DOHH2 (cell line): ENCODE results near the gene DPYD.

Experiments used
- EZH2phosphoT487 ChIP-seq: fragments of 200-600 bp; sonication (generic); IDR thresholded peaks from 2 replicates; pipeline ENCODE4 v1.6.1; 2017; ENCODE audit warnings: borderline replicate concordance, mild to moderate bottlenecking, antibody characterized with exemption, low read length, moderate library complexity, mixed read lengths
- TF ChIP-seq, protein P1 (sequence below): fragments of 200-600 bp; sonication (generic); IDR thresholded peaks from one replicate; pipeline ENCODE4 v1.5.1; 2014; ENCODE audit warnings: antibody characterized with exemption, mild to moderate bottlenecking, low read depth, low read length; ENCODE audit not compliant: poor library complexity, severe bottlenecking

DNA sequence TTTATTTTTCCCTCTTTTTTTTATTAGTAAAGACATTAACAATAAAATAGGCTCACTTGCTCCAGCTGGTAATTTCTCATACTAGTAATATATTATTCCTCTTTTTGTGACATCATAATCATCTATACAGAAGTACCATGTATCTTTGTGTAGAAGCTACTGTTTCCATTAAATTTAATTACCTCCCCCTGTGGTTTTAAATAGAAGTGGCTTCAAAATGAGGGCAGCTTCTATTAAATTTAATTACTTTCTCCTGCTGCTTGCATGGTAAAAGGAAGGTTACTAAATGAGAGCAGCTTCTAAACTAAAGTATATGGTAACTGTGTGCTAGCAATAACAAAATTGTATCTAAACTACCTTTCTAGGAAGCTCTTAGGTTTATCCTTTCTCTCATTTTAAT is 94.0 kb downstream of the DPYD start:
- TF ChIP-seq, protein P1, sequence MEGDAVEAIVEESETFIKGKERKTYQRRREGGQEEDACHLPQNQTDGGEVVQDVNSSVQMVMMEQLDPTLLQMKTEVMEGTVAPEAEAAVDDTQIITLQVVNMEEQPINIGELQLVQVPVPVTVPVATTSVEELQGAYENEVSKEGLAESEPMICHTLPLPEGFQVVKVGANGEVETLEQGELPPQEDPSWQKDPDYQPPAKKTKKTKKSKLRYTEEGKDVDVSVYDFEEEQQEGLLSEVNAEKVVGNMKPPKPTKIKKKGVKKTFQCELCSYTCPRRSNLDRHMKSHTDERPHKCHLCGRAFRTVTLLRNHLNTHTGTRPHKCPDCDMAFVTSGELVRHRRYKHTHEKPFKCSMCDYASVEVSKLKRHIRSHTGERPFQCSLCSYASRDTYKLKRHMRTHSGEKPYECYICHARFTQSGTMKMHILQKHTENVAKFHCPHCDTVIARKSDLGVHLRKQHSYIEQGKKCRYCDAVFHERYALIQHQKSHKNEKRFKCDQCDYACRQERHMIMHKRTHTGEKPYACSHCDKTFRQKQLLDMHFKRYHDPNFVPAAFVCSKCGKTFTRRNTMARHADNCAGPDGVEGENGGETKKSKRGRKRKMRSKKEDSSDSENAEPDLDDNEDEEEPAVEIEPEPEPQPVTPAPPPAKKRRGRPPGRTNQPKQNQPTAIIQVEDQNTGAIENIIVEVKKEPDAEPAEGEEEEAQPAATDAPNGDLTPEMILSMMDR = no peak
- TF ChIP-seq EZH2phosphoT487 = no peak
